Measurements from ENCODE around the gene ACBD6.

ACBD6 gene

GRCh38 chr1:180261524-180262155, 240.7 kb downstream of the ACBD6 start:
- Histone ChIP-seq H3K79me2 (ENCODE audit: insufficient read depth, low read length) (no peaks in the 10 kb centered on the region), H3K9ac (ENCODE audit: low read length) (no peak overlapping the region), H2AFZ (ENCODE audit: low read length) (no peak overlapping the region), H3K4me2 (ENCODE audit: low read length) (no peak overlapping the region), H3K36me3 (ENCODE audit: insufficient read depth, low read length) (no peaks in the 10 kb centered on the region), H4K20me1 (ENCODE audit: insufficient read depth, low read length) (no peaks in the 10 kb centered on the region), H3K4me3 (ENCODE audit: low read depth, low read length, poor library complexity, severe bottlenecking) (no peak overlapping the region), H3K27me3 (ENCODE audit: insufficient read depth, low read length) (0 out of 2 replicates have a peak, but pooled peaks cover 10% of the 10 kb centered on the region), H3K9me2 (ENCODE audit: low read depth, low read length) (no peaks in the 10 kb centered on the region), H3K4me1 (ENCODE audit: insufficient read depth, low read length, severe bottlenecking) (no peaks in the 10 kb centered on the region), H3F3A (ENCODE audit: insufficient read depth, low read length) (no peaks in the 10 kb centered on the region), H3K27ac (ENCODE audit: low read depth, low read length, poor library complexity, severe bottlenecking) (no peak overlapping the region), H3K9me3 (ENCODE audit: low read length) (no peaks in the 10 kb centered on the region)
- TF ChIP-seq, protein P1, sequence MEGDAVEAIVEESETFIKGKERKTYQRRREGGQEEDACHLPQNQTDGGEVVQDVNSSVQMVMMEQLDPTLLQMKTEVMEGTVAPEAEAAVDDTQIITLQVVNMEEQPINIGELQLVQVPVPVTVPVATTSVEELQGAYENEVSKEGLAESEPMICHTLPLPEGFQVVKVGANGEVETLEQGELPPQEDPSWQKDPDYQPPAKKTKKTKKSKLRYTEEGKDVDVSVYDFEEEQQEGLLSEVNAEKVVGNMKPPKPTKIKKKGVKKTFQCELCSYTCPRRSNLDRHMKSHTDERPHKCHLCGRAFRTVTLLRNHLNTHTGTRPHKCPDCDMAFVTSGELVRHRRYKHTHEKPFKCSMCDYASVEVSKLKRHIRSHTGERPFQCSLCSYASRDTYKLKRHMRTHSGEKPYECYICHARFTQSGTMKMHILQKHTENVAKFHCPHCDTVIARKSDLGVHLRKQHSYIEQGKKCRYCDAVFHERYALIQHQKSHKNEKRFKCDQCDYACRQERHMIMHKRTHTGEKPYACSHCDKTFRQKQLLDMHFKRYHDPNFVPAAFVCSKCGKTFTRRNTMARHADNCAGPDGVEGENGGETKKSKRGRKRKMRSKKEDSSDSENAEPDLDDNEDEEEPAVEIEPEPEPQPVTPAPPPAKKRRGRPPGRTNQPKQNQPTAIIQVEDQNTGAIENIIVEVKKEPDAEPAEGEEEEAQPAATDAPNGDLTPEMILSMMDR (IDR thresholded peaks at IDR 0.05; ENCODE audit: low read length): no peak
- TF ChIP-seq EZH2 (IDR thresholded peaks at IDR 0.05; ENCODE audit: borderline replicate concordance, low read length): no peak

- H3K4me3 ChIP-seq (ENCODE audit: low read depth, low read length, poor library complexity, severe bottlenecking): no peak overlapping the region
- no peaks in the 10 kb centered on the region for H4K20me1 ChIP-seq (ENCODE audit: insufficient read depth, low read length)
- H3K36me3 ChIP-seq (ENCODE audit: insufficient read depth, low read length): no peaks in the 10 kb centered on the region
- H3K79me2 ChIP-seq (ENCODE audit: insufficient read depth, low read length): no peaks in the 10 kb centered on the region
- H3K9ac ChIP-seq (ENCODE audit: low read length): no peak overlapping the region
- H3K4me1 ChIP-seq (ENCODE audit: insufficient read depth, low read length, severe bottlenecking): no peaks in the 10 kb centered on the region
- H3F3A ChIP-seq (ENCODE audit: insufficient read depth, low read length): no peaks in the 10 kb centered on the region
- no peak for TF ChIP-seq EZH2 (IDR thresholded peaks at IDR 0.05; ENCODE audit: borderline replicate concordance, low read length)
- TF ChIP-seq, protein P1 (IDR thresholded peaks at IDR 0.05; ENCODE audit: low read length): no peak
- no peaks in the 10 kb centered on the region for H3K9me2 ChIP-seq (ENCODE audit: low read depth, low read length)
- H3K27me3 ChIP-seq (ENCODE audit: insufficient read depth, low read length): peaks cover 11% of the 10 kb centered on the region; the same call in 1 of the 2 replicates
- H3K27ac ChIP-seq (ENCODE audit: low read depth, low read length, poor library complexity, severe bottlenecking): no peak overlapping the region
- H2AFZ ChIP-seq (ENCODE audit: low read length): no peak overlapping the region
- H3K4me2 ChIP-seq (ENCODE audit: low read length): no peak overlapping the region
- H3K9me3 ChIP-seq (ENCODE audit: low read length): no peaks in the 10 kb centered on the region
These were observed 241.3 kb downstream of the ACBD6 start for GRCh38 chr1:180261030-180261429.

DNA sequence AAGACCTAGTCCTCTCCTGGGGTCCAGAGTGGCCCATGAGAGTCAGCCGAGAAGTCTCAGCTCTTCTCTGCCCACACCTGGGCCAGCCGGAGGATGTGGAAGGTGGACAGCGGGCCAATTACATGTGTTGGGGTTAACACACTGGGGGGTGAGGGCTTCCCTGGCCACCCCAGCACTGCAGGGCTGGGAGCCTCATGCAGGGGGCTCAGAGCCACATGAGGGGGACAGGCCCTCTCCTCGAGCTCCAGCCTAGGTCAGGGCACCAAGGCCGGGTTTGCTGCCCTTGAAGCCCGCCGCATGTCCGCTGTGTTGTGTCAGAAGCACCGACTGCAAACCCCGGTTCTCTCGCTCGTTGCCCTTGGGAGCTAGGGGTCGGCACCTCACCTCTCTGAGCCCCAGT, 241.8 kb downstream of the ACBD6 start:
- peaks cover 9% of the 10 kb centered on the region; the same call in 1 of the 2 replicates for H3K27me3 ChIP-seq (ENCODE audit: insufficient read depth, low read length)
- H3K36me3 ChIP-seq (ENCODE audit: insufficient read depth, low read length): no peaks in the 10 kb centered on the region
- no peak overlapping the region for H3K4me2 ChIP-seq (ENCODE audit: low read length)
- no peak overlapping the region for H3K27ac ChIP-seq (ENCODE audit: low read depth, low read length, poor library complexity, severe bottlenecking)
- H4K20me1 ChIP-seq (ENCODE audit: insufficient read depth, low read length): no peaks in the 10 kb centered on the region
- H3K9ac ChIP-seq (ENCODE audit: low read length): no peak overlapping the region
- TF ChIP-seq, protein P1 (IDR thresholded peaks at IDR 0.05; ENCODE audit: low read length): no peak
- TF ChIP-seq EZH2 (IDR thresholded peaks at IDR 0.05; ENCODE audit: borderline replicate concordance, low read length): no peak
- no peaks in the 10 kb centered on the region for H3K79me2 ChIP-seq (ENCODE audit: insufficient read depth, low read length)
- H3K4me1 ChIP-seq (ENCODE audit: insufficient read depth, low read length, severe bottlenecking): no peaks in the 10 kb centered on the region
- no peaks in the 10 kb centered on the region for H3K9me2 ChIP-seq (ENCODE audit: low read depth, low read length)
- H2AFZ ChIP-seq (ENCODE audit: low read length): no peak overlapping the region
- no peak overlapping the region for H3K4me3 ChIP-seq (ENCODE audit: low read depth, low read length, poor library complexity, severe bottlenecking)
- H3K9me3 ChIP-seq (ENCODE audit: low read length): no peaks in the 10 kb centered on the region
- no peaks in the 10 kb centered on the region for H3F3A ChIP-seq (ENCODE audit: insufficient read depth, low read length)
